ENCODE data around the gene TOMM20. TPM values are rescaled to one million over a fixed set of nuclear protein-coding genes. Genes with fewer than 3 reads are reported as not detected.
"Not testable (repeated sequence)": the region's sequence is repeated elsewhere in the genome, so short reads cannot be mapped to it uniquely, and the experiment has no call there.

TOMM20 gene
- total RNA-seq, 4 donors from 2014 or later, result 73.6 to 91.7 (median 83.0) TPM

GRCh38 chr1:235160383-235160956, 31.8 kb upstream of the TOMM20 start:
- no peak for DNase-seq (ENCODE audit: low spot score)
- TF ChIP-seq CTCF (IDR thresholded peaks at IDR 0.05), result no peak
- ATAC-seq (ENCODE audit: low FRiP score), result peak; percentile 46

- ATAC-seq (ENCODE audit: low FRiP score); DNase-seq (ENCODE audit: low spot score): not testable (repeated sequence)
These were observed 31.3 kb upstream of the TOMM20 start for GRCh38 chr1:235159930-235160329.

- not testable (repeated sequence) for ATAC-seq (ENCODE audit: low FRiP score); DNase-seq (ENCODE audit: low spot score)
These were observed 30.6 kb upstream of the TOMM20 start for GRCh38 chr1:235159284-235159683.

- no peak for DNase-seq (ENCODE audit: low spot score)
- TF ChIP-seq CTCF (IDR thresholded peaks at IDR 0.05), result no peak
- ATAC-seq (ENCODE audit: low FRiP score), result no peak
These were observed 30.0 kb upstream of the TOMM20 start for GRCh38 chr1:235158680-235159079.

GRCh38 chr1:235157150-235157549, 28.5 kb upstream of the TOMM20 start:
- ATAC-seq (ENCODE audit: low FRiP score) (no peak), DNase-seq (ENCODE audit: low spot score) (no peak)
- no peak for TF ChIP-seq CTCF (IDR thresholded peaks at IDR 0.05)

- no peak for TF ChIP-seq CTCF (IDR thresholded peaks at IDR 0.05)
- ATAC-seq (ENCODE audit: low FRiP score) (no peak), DNase-seq (ENCODE audit: low spot score) (no peak)
These were observed 28.1 kb upstream of the TOMM20 start for GRCh38 chr1:235156740-235157139.

GRCh38 chr1:235156265-235156664, 27.6 kb upstream of the TOMM20 start:
- DNase-seq (ENCODE audit: low spot score) (no peak), ATAC-seq (ENCODE audit: low FRiP score) (no peak)
- no peak for TF ChIP-seq CTCF (IDR thresholded peaks at IDR 0.05)

- no peak for DNase-seq (ENCODE audit: low spot score)
- no peak for ATAC-seq (ENCODE audit: low FRiP score)
- TF ChIP-seq CTCF (IDR thresholded peaks at IDR 0.05), result no peak
These were observed 23.6 kb upstream of the TOMM20 start for GRCh38 chr1:235152235-235152634.
